GM12878 (cell line): ENCODE measurements around the gene STK16. TPM values are rescaled to one million over a fixed set of nuclear protein-coding genes. Genes with fewer than 3 reads are reported as not detected.

Source experiments
- ATAC-seq: fragments of 200-7000 bp; cut with Tn5 transposase; 3 replicates; pipeline ENCODE4 v1.9.1; 2020; ENCODE audit warnings: mild to moderate bottlenecking, moderate library complexity
- BruUV-seq: library from RNA; stranded (reverse); fragments of 400-500 nt; replicated peaks from 2 replicates; lab custom pipeline; 2021; lab: Mats Ljungman, UMichigan
- CTCF ChIA-PET: fragments of 300-600 bp; sonication (Branson Sonifier 250); formaldehyde crosslinking; extraction: SDS; loops from one replicate; lab custom pipeline; 2021; ENCODE audit warnings: inconsistent platforms; lab: Yijun Ruan, JAX
- POLR2A ChIA-PET: fragments of 350-600 bp; formaldehyde crosslinking; extraction: SDS; loops from one replicate; lab custom pipeline; 2021; ENCODE audit warnings: inconsistent platforms; lab: Charles Lee
- RAD21 ChIA-PET: fragments of 300-600 bp; sonication (Branson Sonifier 250); formaldehyde crosslinking; loops from one replicate; lab custom pipeline; 2023; ENCODE audit warnings: antibody characterized with exemption; ENCODE audit not compliant: unreplicated experiment; lab: Charles Lee
- SMC1A ChIA-PET: fragments of 300-600 bp; sonication (Branson Sonifier 250); formaldehyde crosslinking; loops from one replicate; lab custom pipeline; 2023; ENCODE audit not compliant: unreplicated experiment, uncharacterized antibody; lab: Charles Lee
- DNase-seq: peaks from one replicate; pipeline ENCODE4 v3.0.0-alpha.2; 2011; ENCODE audit warnings: low read depth, low spot score
- FAIRE-seq: peaks from 3 replicates; lab custom pipeline; 2011; peaks lifted over from hg19 to GRCh38; lab: Jason Lieb, UNC
- H2AFZ ChIP-seq: 2 replicates; pipeline ENCODE4 v1.6.0; 2011; ENCODE audit warnings: low read depth, low read length, control low read depth; ENCODE audit not compliant: control insufficient read depth
- H3K27ac ChIP-seq: 2 replicates; pipeline ENCODE4 v1.5.1; 2011; ENCODE audit warnings: control low read depth; ENCODE audit not compliant: control insufficient read depth, insufficient read depth
- H3K27me3 ChIP-seq, 2 experiments: replicated peaks in 1 of 2; 2 replicates each; pipeline versions ENCODE4 v1.6.0 to v1.6.1; 2011; ENCODE audit warnings: low read length in 1 of 2; ENCODE audit not compliant: control insufficient read depth in 2 of 2, insufficient read depth in 2 of 2
- H3K36me3 ChIP-seq, 2 experiments: 2 replicates each; pipeline ENCODE4 v1.5.1; 2011; ENCODE audit warnings: low read length in 1 of 2; ENCODE audit not compliant: control insufficient read depth in 2 of 2, insufficient read depth in 2 of 2
- H3K4me1 ChIP-seq: 2 replicates; pipeline ENCODE4 v1.6.1; 2011; ENCODE audit warnings: mild to moderate bottlenecking, low read length, moderate library complexity, mixed read lengths; ENCODE audit not compliant: control insufficient read depth, insufficient read depth
- H3K4me2 ChIP-seq: 2 replicates; pipeline ENCODE4 v1.6.0; 2011; ENCODE audit warnings: control low read depth; ENCODE audit not compliant: control insufficient read depth, insufficient read depth
- H3K4me3 ChIP-seq: fragments of 200-600 bp; sonication (generic); 2 replicates; pipeline ENCODE4 v1.5.1; 2016
- H3K79me2 ChIP-seq: 2 replicates; pipeline ENCODE4 v1.6.0; 2011; ENCODE audit warnings: low read length; ENCODE audit not compliant: control insufficient read depth, insufficient read depth
- H3K9ac ChIP-seq: 2 replicates; pipeline ENCODE4 v1.8.0; 2011; ENCODE audit warnings: low read length, control low read depth, mixed read lengths; ENCODE audit not compliant: control insufficient read depth, insufficient read depth
- H3K9me3 ChIP-seq: replicated peaks from 3 replicates; pipeline ENCODE4 v1.5.1; 2011; ENCODE audit warnings: mild to moderate bottlenecking, low read length; ENCODE audit not compliant: control insufficient read depth, insufficient read depth
- H4K20me1 ChIP-seq: 2 replicates; pipeline ENCODE4 v1.6.0; 2011; ENCODE audit not compliant: control insufficient read depth, insufficient read depth
- CHD2 ChIP-seq: IDR thresholded peaks from 2 replicates; pipeline ENCODE4 v1.6.1; 2011; ENCODE audit warnings: low read depth, low read length, improper control_type of control experiment, borderline replicate concordance
- CTCF ChIP-seq, 3 experiments: IDR thresholded peaks in 2 of 3; conservative IDR thresholded peaks in 1 of 3; 2 replicates each; pipeline ENCODE4 v1.5.1; 2011; ENCODE audit warnings: low read depth in 3 of 3, low read length in 3 of 3, mild to moderate bottlenecking in 3 of 3, control low read depth in 2 of 3, moderate library complexity in 2 of 3, inconsistent platforms in 1 of 3, mixed read lengths in 1 of 3; ENCODE audit not compliant: control insufficient read depth in 2 of 3, insufficient read depth in 1 of 3; ENCODE audit errors: extremely low read depth in 1 of 3
- EED ChIP-seq: sonication (generic); IDR thresholded peaks from 2 replicates; pipeline ENCODE4 v1.6.1; 2016; ENCODE audit warnings: antibody characterized with exemption, low read depth
- FOXK2 ChIP-seq: fragments of 450-650 bp; IDR thresholded peaks from 2 replicates; pipeline ENCODE4 v1.6.1; 2017; ENCODE audit warnings: mild to moderate bottlenecking, moderate library complexity
- FOXM1 ChIP-seq: IDR thresholded peaks from 2 replicates; pipeline ENCODE4 v1.6.1; 2012; ENCODE audit warnings: low read depth, mild to moderate bottlenecking, inconsistent platforms, low read length, moderate library complexity
- HDAC2 ChIP-seq: fragments of 200-600 bp; sonication (generic); IDR thresholded peaks from 2 replicates; pipeline ENCODE4 v1.6.1; 2017
- IKZF2 ChIP-seq, 2 experiments: fragments of 450-650 bp; IDR thresholded peaks; 2 replicates each; pipeline ENCODE4 v1.6.1; 2017; ENCODE audit warnings: mild to moderate bottlenecking in 2 of 2, moderate library complexity in 2 of 2
- IRF4 ChIP-seq: IDR thresholded peaks from 2 replicates; pipeline ENCODE4 v1.6.1; 2011; ENCODE audit warnings: low read depth, low read length
- JUND ChIP-seq: IDR thresholded peaks from 2 replicates; pipeline ENCODE4 v1.6.1; 2012; ENCODE audit warnings: low read depth, mild to moderate bottlenecking, low read length, improper control_type of control experiment, moderate library complexity
- MYC ChIP-seq: IDR thresholded peaks from 2 replicates; pipeline ENCODE4 v1.6.1; 2011; ENCODE audit warnings: mild to moderate bottlenecking, low read length, moderate library complexity, inconsistent platforms; ENCODE audit not compliant: insufficient read depth, insufficient replicate concordance, insufficient read length, severe bottlenecking
- NKRF ChIP-seq: fragments of 450-650 bp; conservative IDR thresholded peaks from 2 replicates; pipeline ENCODE4 v1.6.1; 2017; ENCODE audit warnings: mild to moderate bottlenecking, moderate library complexity
- NR2C2 ChIP-seq: IDR thresholded peaks from 2 replicates; pipeline ENCODE4 v1.6.1; 2011; ENCODE audit warnings: borderline replicate concordance, low read depth; ENCODE audit not compliant: control insufficient read depth, insufficient read length
- RELA ChIP-seq: fragments of 450-650 bp; IDR thresholded peaks from 2 replicates; pipeline ENCODE4 v1.8.0; 2014; ENCODE audit warnings: borderline replicate concordance; ENCODE audit not compliant: partially characterized antibody
- SMAD5 ChIP-seq: IDR thresholded peaks from 2 replicates; pipeline ENCODE4 v1.6.1; 2016; ENCODE audit warnings: antibody characterized with exemption, low read depth
- TARDBP ChIP-seq: IDR thresholded peaks from 2 replicates; pipeline ENCODE4 v1.6.1; 2016; ENCODE audit warnings: borderline replicate concordance
- USF1 ChIP-seq: IDR thresholded peaks from 2 replicates; pipeline ENCODE4 v1.6.1; 2011; ENCODE audit warnings: borderline replicate concordance, low read depth, mild to moderate bottlenecking, moderate library complexity, mixed read lengths, low read length; ENCODE audit not compliant: insufficient read depth; ENCODE audit errors: extremely low read length
- YBX1 ChIP-seq: fragments of 450-650 bp; IDR thresholded peaks from 2 replicates; pipeline ENCODE4 v1.6.1; 2016; ENCODE audit warnings: antibody characterized with exemption
- ZNF24 ChIP-seq: fragments of 450-650 bp; IDR thresholded peaks from 2 replicates; pipeline ENCODE4 v1.6.1; 2017; ENCODE audit warnings: antibody characterized with exemption, mild to moderate bottlenecking
- ZSCAN29 ChIP-seq: fragments of 450-650 bp; IDR thresholded peaks from 2 replicates; pipeline ENCODE4 v1.6.1; 2017; ENCODE audit warnings: mild to moderate bottlenecking, moderate library complexity
- WGBS: methylation state at CpG from one replicate; pipeline ENCODE4 v1.1.6; 2016; ENCODE audit warnings: low lambda C conversion rate; ENCODE audit not compliant: insufficient replicate concordance, insufficient coverage; ENCODE audit errors: missing lambda C conversion rate; 5-methylcytosine and 5-hydroxymethylcytosine counted together
- in situ Hi-C: fragments of 300-500 bp; cut with MboI; formaldehyde crosslinking; loops from 9 replicates; pipeline ENCODE4 v1.14.3; 2018; ENCODE audit warnings: mixed read lengths
- intact Hi-C: fragments of 100-400 bp; cut with micrococcal nuclease; formaldehyde crosslinking; loops from one replicate; pipeline ENCODE4 v1.14.2; 2022; ENCODE audit not compliant: unreplicated experiment
- polyA plus RNA-seq, 11 experiments: library from polyadenylated mRNA; depleted of rRNA in 4 of 11; unstranded in 6 of 11; stranded (reverse) in 5 of 11; fragments of >200 nt; fragmentation: Nextera tagmentation in 4 of 11; fragmentation: Illumina TruSeq in 1 of 11; extraction: Ambion mirVana in 4 of 11; extraction: Trizol in 1 of 11; gene quantifications; 1 replicate in 1 of 11; 2 replicates in 10 of 11; pipeline versions ENCODE4 v1.2.1 to v1.2.3, GENCODE V29; 2011 to 2016; ENCODE audit warnings: inconsistent platforms in 2 of 11, missing spikeins in 2 of 11, low read depth in 1 of 11
- total RNA-seq, 4 experiments: library from RNA; depleted of rRNA in 3 of 4; stranded (reverse); fragments of >200 nt in 3 of 4; fragmentation: Illumina TruSeq in 1 of 4; extraction: Trizol in 1 of 4; gene quantifications; 2 replicates each; pipeline versions ENCODE4 v1.2.1 to v1.2.3, GENCODE V29; 2013 to 2021

Gene STK16
- total and polyA plus RNA-seq, 10 of the 15 experiments (the other 5 are each of a cell fraction or from before 2014, with no cell fraction given): 4.3 to 50.1 (median 17.9) TPM

- 96% methylated on average over 3 of the region's 3 CpGs for WGBS
- no peak overlapping the region for H3K27ac ChIP-seq
- no peaks in the 10 kb centered on the region for H4K20me1 ChIP-seq
- in situ Hi-C loops (no loop called here), intact Hi-C loops (no loop called here)
- SMC1A ChIA-PET: interaction anchor here (1.0 kb wide), 1 partner anchor 10 kb away, joined by 3 read pairs; no protein-coding TSS in a partner anchor
- no peak for ATAC-seq
- H3K4me3 ChIP-seq: no peak overlapping the region
- TF ChIP-seq TARDBP (no peak), HDAC2 (no peak), YBX1 (no peak), NKRF (no peak), IKZF2 (IDR thresholded peaks at IDR 0.05) (no peak), FOXK2 (no peak), SMAD5 (no peak), FOXM1 (no peak), ZNF24 (no peak), NR2C2 (no peak), CHD2 (no peak), EED (no peak), USF1 (no peak), IRF4 (no peak), RELA (no peak), MYC (no peak), JUND (no peak), ZSCAN29 (no peak), CTCF (IDR thresholded peaks at IDR 0.05 in 2 of 3, conservative IDR thresholded peaks at IDR 0.05 in 1 of 3; ENCODE audit: control insufficient read depth in 2 of 3, extremely low read depth in 1 of 3, insufficient read depth in 1 of 3, low read depth in 3 of 3, low read length in 3 of 3) (no peak)
- no TSS peak for BruUV-seq
- no peak for FAIRE-seq
- no peak for DNase-seq
- POLR2A ChIA-PET: interaction anchor here (0.7 to 1.4 kb wide), 2 partner anchors 10 to 18 kb away, joined by 4 read pairs; partner anchors contain the start of genes GLB1L, STK16 and TUBA4B
- no peak overlapping the region for H3K4me2 ChIP-seq
- H3K27me3 ChIP-seq: no peaks in the 10 kb centered on the region
- RAD21 ChIA-PET: no interaction called here
- no peaks in the 10 kb centered on the region for H3K4me1 ChIP-seq
- peaks cover 26% of the 10 kb centered on the region for H3K79me2 ChIP-seq
- H3K9me3 ChIP-seq: no peaks in the 10 kb centered on the region
- no peak overlapping the region for H2AFZ ChIP-seq
- H3K9ac ChIP-seq: no peak overlapping the region
- CTCF ChIA-PET: no interaction called here
- H3K36me3 ChIP-seq: peaks cover 15 to 54% of the 10 kb centered on the region in 2 experiments
These were observed 10.9 kb upstream of the STK16 start for GRCh38 chr2:219234331-219234730.
